Epithelial cell of umbilical artery (primary cell): ENCODE data around the gene LONP2. TPM values are rescaled to one million over a fixed set of nuclear protein-coding genes. Genes with fewer than 3 reads are reported as not detected.

Experiments
- total RNA-seq: library from RNA; depleted of rRNA; stranded (reverse); fragments of >200 nt; gene quantifications from 2 replicates; pipeline ENCODE4 v1.2.3, GENCODE V29; 2014

Gene LONP2
- 29.2 and 36.8 TPM in 2 replicates for total RNA-seq

GRCh38 chr16:48244080-48244862 is at the start of gene LONP2:
Gene LONP2 (plus strand): TSS chr16:48244300. CDS start chr16:48244389, 89 bp downstream.

GRCh38 chr16:48247311-48247710 is 3.2 kb downstream of the LONP2 start, which contains the start of gene ABCC11:
Gene ABCC11 (minus strand): TSS chr16:48247539. CDS start chr16:48231921, 15,618 bp downstream.

GRCh38 chr16:48385253-48386150 is 141.4 kb downstream of the LONP2 start, which contains the start of gene SIAH1:
Gene SIAH1 (minus strand): TSS chr16:48385413. CDS start chr16:48362428, 22,985 bp downstream.

Other genes starting within 250 kb of the LONP2 start
- gene ABCC12, start 88.3 kb upstream of the LONP2 start, total RNA-seq, result not detected in 2 replicates
- not detected in 2 replicates for gene ABCC11, start 3.2 kb downstream of the LONP2 start, total RNA-seq
- 23.6 and 27.9 TPM in 2 replicates for gene SIAH1, start 141.1 kb downstream of the LONP2 start, total RNA-seq